NT2/D1 (cell line): ENCODE data around the gene TAF11L2.
"Not testable (repeated sequence)": the region's sequence is repeated elsewhere in the genome, so short reads cannot be mapped to it uniquely, and the experiment has no call there.

ENCODE experiments used
- DNase-seq: peaks from one replicate; pipeline ENCODE4 v3.0.0-alpha.2; 2011; ENCODE audit warnings: low read depth, low spot score
- H3K27me3 ChIP-seq: 2 replicates; pipeline ENCODE4 v1.6.0; 2011; ENCODE audit warnings: mild to moderate bottlenecking; ENCODE audit not compliant: insufficient read length, insufficient read depth
- H3K36me3 ChIP-seq: 2 replicates; pipeline ENCODE4 v1.6.1; 2011; ENCODE audit warnings: mild to moderate bottlenecking, low read length, mixed read lengths; ENCODE audit not compliant: insufficient read depth, insufficient read length
- H3K4me1 ChIP-seq: 2 replicates; pipeline ENCODE4 v1.5.1; 2011; ENCODE audit not compliant: insufficient read depth, insufficient read length
- H3K4me3 ChIP-seq: 2 replicates; pipeline ENCODE4 v1.5.1; 2011; ENCODE audit warnings: low read depth; ENCODE audit not compliant: insufficient read length
- H3K9ac ChIP-seq: 2 replicates; pipeline ENCODE4 v1.6.0; 2011; ENCODE audit warnings: low read depth; ENCODE audit not compliant: insufficient read length
- H3K9me3 ChIP-seq: 2 replicates; pipeline ENCODE4 v1.5.1; 2011; ENCODE audit warnings: mild to moderate bottlenecking, low read length; ENCODE audit not compliant: insufficient read depth
- SUZ12 ChIP-seq: IDR thresholded peaks from 2 replicates; pipeline ENCODE4 v1.6.1; 2011; ENCODE audit not compliant: insufficient read length, insufficient read depth; ENCODE audit errors: extremely low read depth
- YY1 ChIP-seq: IDR thresholded peaks from 2 replicates; pipeline ENCODE4 v1.6.1; 2011; ENCODE audit not compliant: insufficient read length, insufficient read depth
- ZNF274 ChIP-seq: IDR thresholded peaks from 2 replicates; pipeline ENCODE4 v1.6.1; 2011; ENCODE audit warnings: mild to moderate bottlenecking, low read depth, low read length

The TAF11L2 gene

GRCh38 chr5:17497446-17497845, 585 bp upstream of the TAF11L2 start:
- no peaks in the 10 kb centered on the region for H3K36me3 ChIP-seq
- H3K27me3 ChIP-seq = no peaks in the 10 kb centered on the region
- DNase-seq = no peak
- H3K4me3 ChIP-seq = no peak overlapping the region
- H3K4me1 ChIP-seq = no peaks in the 10 kb centered on the region
- no peak overlapping the region for H3K9ac ChIP-seq
- no peak for TF ChIP-seq YY1
- no peaks in the 10 kb centered on the region for H3K9me3 ChIP-seq

DNA sequence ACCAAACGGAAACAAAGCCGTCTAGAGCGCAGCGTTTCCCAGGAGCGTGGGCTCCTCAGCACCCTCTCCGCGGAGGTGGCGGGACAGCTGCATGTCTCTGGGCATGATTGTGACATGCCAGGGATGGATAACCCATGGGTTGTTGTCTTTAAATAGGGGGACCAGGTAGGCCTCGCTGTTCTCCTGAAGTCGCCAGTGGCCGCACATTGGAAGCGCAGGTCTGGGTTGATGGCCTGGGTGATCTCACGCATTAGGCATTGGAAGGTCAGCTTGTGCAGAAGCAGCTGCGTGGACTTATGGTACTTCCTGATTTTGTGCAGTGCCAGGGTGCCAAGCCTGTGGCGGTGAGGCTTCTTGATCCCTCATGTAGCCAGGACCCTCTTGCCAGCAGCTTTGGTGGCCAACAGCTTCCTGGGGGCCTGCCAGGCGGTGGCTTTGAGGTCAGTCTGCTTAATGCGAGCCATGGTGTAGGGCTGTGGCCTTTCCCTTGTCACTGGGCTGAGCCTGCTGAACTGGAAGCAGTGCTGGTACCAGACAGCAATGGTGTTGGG, 13.8 kb downstream of the TAF11L2 start:
- H3K36me3 ChIP-seq = no peaks in the 10 kb centered on the region
- no peak for DNase-seq
- no peaks in the 10 kb centered on the region for H3K9me3 ChIP-seq
- H3K27me3 ChIP-seq = no peaks in the 10 kb centered on the region
- no peak overlapping the region for H3K4me3 ChIP-seq
- TF ChIP-seq YY1 (no peak), SUZ12 (no peak), ZNF274 (no peak)
- no peak overlapping the region for H3K9ac ChIP-seq
- H3K4me1 ChIP-seq = no peaks in the 10 kb centered on the region

DNA sequence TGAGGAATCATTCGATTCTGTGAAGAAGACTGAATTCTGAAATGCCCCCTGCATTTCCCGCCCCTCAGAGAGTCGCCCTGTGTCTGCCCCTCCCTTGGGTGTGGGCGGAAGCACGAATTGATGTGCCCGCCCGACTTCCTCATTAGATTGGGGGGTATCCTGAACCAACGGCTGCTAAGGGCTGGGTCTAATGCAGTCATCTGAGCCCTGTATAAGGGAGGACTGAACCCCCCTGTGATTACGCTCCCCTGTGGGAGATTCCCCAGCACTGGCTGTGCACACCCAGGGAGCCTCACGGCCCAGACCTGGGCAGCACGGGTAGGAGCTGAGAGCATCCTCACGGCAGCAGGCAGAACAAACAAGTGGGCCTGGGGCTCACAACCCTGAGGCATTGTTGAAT, 19.5 kb downstream of the TAF11L2 start:
- H3K27me3 ChIP-seq, H3K9me3 ChIP-seq, H3K36me3 ChIP-seq, H3K4me3 ChIP-seq, H3K9ac ChIP-seq, DNase-seq, H3K4me1 ChIP-seq: not testable (repeated sequence)

GRCh38 chr5:17518067-17518466, 20.0 kb downstream of the TAF11L2 start, which contains the start of gene TAF11L3:
TSS of gene TAF11L3 (plus strand) at chr5:17518367.
- not testable (repeated sequence) for H3K36me3 ChIP-seq, H3K9me3 ChIP-seq, H3K27me3 ChIP-seq, H3K4me3 ChIP-seq, H3K9ac ChIP-seq, DNase-seq, H3K4me1 ChIP-seq

DNA sequence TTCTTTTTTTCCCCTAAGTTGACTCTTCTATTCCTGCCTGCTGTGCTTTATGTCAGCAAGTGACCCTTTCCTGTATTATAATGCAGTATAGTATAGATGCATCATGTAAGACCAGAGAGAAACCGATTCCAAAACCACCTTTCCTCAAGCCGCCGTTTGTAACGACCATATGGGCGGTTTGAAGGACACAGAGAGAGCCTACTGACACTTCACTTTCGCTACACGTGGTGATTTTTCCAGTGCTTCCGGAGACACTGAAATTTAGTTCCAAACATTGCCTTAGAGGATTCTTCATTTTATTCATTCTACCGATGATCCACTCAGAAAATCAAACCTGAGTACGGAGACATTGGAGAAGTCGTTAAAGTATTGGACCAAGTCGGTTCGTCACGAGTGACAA, 21.5 kb downstream of the TAF11L2 start:
- DNase-seq, H3K36me3 ChIP-seq: not testable (repeated sequence)

DNA sequence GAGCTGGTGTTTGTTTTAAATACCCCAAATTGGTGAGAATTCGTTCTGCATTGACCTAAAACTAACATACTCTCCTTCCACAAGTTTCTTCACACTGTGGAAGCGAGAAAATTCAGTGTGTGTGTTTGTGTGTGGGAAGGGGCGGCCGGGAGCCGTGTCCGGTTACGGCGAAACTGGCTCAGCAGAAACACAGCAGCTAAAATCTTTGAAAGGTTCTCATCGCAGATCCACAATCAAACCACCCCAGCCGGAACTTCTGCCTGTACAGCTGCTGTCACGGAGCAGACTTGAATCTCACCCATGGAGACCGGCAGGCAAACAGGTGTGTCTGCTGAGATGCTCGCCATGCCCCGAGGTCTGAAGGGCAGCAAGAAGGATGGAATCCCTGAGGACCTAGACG, 23.5 kb downstream of the TAF11L2 start, which contains the start of gene TAF11L4:
TSS of gene TAF11L4 (plus strand) at position 301 of the 400 bp plus-strand sequence.
- DNase-seq, H3K9ac ChIP-seq, H3K36me3 ChIP-seq, H3K9me3 ChIP-seq, H3K27me3 ChIP-seq, H3K4me3 ChIP-seq, H3K4me1 ChIP-seq: not testable (repeated sequence)

More for the DNA sequence above, 21.5 kb downstream of the TAF11L2 start:
- not testable (repeated sequence) for H3K4me3 ChIP-seq, H3K27me3 ChIP-seq, H3K4me1 ChIP-seq, H3K9me3 ChIP-seq, H3K9ac ChIP-seq

- H3K27me3 ChIP-seq, H3K9ac ChIP-seq, H3K9me3 ChIP-seq, DNase-seq, H3K4me1 ChIP-seq, H3K36me3 ChIP-seq, H3K4me3 ChIP-seq: not testable (repeated sequence)
These were observed 26.9 kb downstream of the TAF11L2 start, which contains the start of gene TAF11L5 for GRCh38 chr5:17524935-17525334. TSS of gene TAF11L5 (plus strand) at chr5:17525235.

GRCh38 chr5:17526504-17526903, 28.5 kb downstream of the TAF11L2 start:
- peak; percentile 16 for DNase-seq
- not testable (repeated sequence) for H3K4me1 ChIP-seq, H3K4me3 ChIP-seq, H3K27me3 ChIP-seq, H3K36me3 ChIP-seq, H3K9ac ChIP-seq, H3K9me3 ChIP-seq

DNA sequence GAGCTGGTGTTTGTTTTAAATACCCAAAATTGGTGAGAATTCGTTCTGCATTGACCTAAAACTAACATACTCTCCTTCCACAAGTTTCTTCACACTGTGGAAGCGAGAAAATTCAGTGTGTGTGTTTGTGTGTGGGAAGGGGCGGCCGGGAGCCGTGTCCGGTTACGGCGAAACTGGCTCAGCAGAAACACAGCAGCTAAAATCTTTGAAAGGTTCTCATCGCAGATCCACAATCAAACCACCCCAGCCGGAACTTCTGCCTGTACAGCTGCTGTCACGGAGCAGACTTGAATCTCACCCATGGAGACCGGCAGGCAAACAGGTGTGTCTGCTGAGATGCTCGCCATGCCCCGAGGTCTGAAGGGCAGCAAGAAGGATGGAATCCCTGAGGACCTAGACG, 30.3 kb downstream of the TAF11L2 start, which contains the start of gene TAF11L6:
TSS of gene TAF11L6 (plus strand) at position 301 of the 400 bp plus-strand sequence.
- DNase-seq, H3K27me3 ChIP-seq, H3K4me3 ChIP-seq, H3K9ac ChIP-seq, H3K4me1 ChIP-seq, H3K36me3 ChIP-seq, H3K9me3 ChIP-seq: not testable (repeated sequence)
